Vagina (tissue), 2 donors: Measurements from ENCODE around the gene FAM180B. TPM values are rescaled to one million over a fixed set of nuclear protein-coding genes. Genes with fewer than 3 reads are reported as not detected.

Source experiments
- DNase-seq, 2 donors: peaks; one replicate each; pipeline ENCODE4 v3.0.0-alpha.2; 2017; ENCODE audit errors: extremely low spot score in 2 of 2
- H3K27ac ChIP-seq: fragments of 200-600 bp; sonication (generic); one replicate; pipeline ENCODE4 v1.5.1; 2019
- H3K27me3 ChIP-seq: fragments of 200-600 bp; sonication (generic); one replicate; pipeline ENCODE4 v1.5.1; 2019
- H3K36me3 ChIP-seq, 2 donors: fragments of 200-600 bp; sonication (generic); one replicate each; pipeline ENCODE4 v1.5.1; 2017 to 2019
- H3K4me1 ChIP-seq: fragments of 200-600 bp; sonication (generic); one replicate; pipeline ENCODE4 v1.5.1; 2019
- H3K4me3 ChIP-seq, 2 donors: fragments of 200-600 bp; sonication (generic); 1 replicate in 1 of 2; 2 replicates in 1 of 2; pipeline ENCODE4 v1.5.1; 2016 to 2019
- H3K9me3 ChIP-seq: fragments of 200-600 bp; sonication (generic); one replicate; pipeline ENCODE4 v1.5.1; 2019
- POLR2A ChIP-seq, 2 donors: fragments of 450-650 bp; IDR thresholded peaks; one replicate each; pipeline ENCODE4 v1.6.1; 2017; ENCODE audit warnings: antibody characterized with exemption in 2 of 2, mild to moderate bottlenecking in 2 of 2, moderate library complexity in 2 of 2
- POLR2AphosphoS5 ChIP-seq, 2 donors: sonication (generic); formaldehyde crosslinking; IDR thresholded peaks; one replicate each; pipeline ENCODE4 v1.9.0; 2017; ENCODE audit warnings: antibody characterized with exemption in 2 of 2, mild to moderate bottlenecking in 2 of 2, low read depth in 1 of 2; ENCODE audit not compliant: insufficient read depth in 1 of 2
- intact Hi-C: fragments of 100-400 bp; cut with DNase I; formaldehyde crosslinking; loops from one replicate; pipeline ENCODE4 v1.15.1; 2023
- total RNA-seq: library from RNA; depleted of rRNA; stranded (reverse); fragments of >200 nt; gene quantifications from one replicate; pipeline ENCODE4 v1.2.3, GENCODE V29; 2016
- TF ChIP-seq, protein P1 (sequence below), 3 experiments: fragments of 450-650 bp in 2 of 3; fragments of 200-600 bp in 1 of 3; sonication (generic) in 1 of 3; IDR thresholded peaks; one replicate each; pipeline ENCODE4 v1.5.1; 2017 to 2019; ENCODE audit warnings: antibody characterized with exemption in 3 of 3, mild to moderate bottlenecking in 2 of 3, moderate library complexity in 2 of 3

The FAM180B gene
- total RNA-seq, 1 donor from 2014 or later = not detected

DNA sequence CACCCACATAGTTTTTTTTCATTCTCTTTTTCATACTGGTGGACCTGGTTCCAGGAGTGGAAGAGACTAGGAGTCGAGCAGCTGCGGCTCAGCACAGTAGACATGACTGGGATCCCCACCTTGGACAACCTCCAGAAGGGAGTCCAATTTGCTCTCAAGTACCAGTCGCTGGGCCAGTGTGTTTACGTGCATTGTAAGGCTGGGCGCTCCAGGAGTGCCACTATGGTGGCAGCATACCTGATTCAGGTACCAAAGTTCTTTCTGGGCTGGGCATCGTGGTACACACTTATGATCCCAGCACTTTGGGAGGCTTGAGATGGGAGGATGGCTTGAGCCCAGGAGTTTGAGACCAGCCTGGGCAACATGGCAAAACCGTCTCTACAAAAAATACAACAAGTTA is 16.8 kb upstream of the FAM180B start:
- H3K4me3 ChIP-seq = no peak overlapping the region
- no peaks in the 10 kb centered on the region for H3K9me3 ChIP-seq
- peaks cover 0 to 35% of the 10 kb centered on the region in 2 donors for H3K36me3 ChIP-seq
- peaks cover 30% of the 10 kb centered on the region for H3K4me1 ChIP-seq
- no peak for DNase-seq
- TF ChIP-seq, protein P1, sequence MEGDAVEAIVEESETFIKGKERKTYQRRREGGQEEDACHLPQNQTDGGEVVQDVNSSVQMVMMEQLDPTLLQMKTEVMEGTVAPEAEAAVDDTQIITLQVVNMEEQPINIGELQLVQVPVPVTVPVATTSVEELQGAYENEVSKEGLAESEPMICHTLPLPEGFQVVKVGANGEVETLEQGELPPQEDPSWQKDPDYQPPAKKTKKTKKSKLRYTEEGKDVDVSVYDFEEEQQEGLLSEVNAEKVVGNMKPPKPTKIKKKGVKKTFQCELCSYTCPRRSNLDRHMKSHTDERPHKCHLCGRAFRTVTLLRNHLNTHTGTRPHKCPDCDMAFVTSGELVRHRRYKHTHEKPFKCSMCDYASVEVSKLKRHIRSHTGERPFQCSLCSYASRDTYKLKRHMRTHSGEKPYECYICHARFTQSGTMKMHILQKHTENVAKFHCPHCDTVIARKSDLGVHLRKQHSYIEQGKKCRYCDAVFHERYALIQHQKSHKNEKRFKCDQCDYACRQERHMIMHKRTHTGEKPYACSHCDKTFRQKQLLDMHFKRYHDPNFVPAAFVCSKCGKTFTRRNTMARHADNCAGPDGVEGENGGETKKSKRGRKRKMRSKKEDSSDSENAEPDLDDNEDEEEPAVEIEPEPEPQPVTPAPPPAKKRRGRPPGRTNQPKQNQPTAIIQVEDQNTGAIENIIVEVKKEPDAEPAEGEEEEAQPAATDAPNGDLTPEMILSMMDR (IDR thresholded peaks at IDR 0.05) = no peak
- TF ChIP-seq POLR2AphosphoS5 (IDR thresholded peaks at IDR 0.05; ENCODE audit: insufficient read depth in 1 of 2, low read depth in 1 of 2) = no peak
- no peak for TF ChIP-seq POLR2A (IDR thresholded peaks at IDR 0.05)
- no peaks in the 10 kb centered on the region for H3K27me3 ChIP-seq
- no peak overlapping the region for H3K27ac ChIP-seq
- intact Hi-C loops = no loop called here

DNA sequence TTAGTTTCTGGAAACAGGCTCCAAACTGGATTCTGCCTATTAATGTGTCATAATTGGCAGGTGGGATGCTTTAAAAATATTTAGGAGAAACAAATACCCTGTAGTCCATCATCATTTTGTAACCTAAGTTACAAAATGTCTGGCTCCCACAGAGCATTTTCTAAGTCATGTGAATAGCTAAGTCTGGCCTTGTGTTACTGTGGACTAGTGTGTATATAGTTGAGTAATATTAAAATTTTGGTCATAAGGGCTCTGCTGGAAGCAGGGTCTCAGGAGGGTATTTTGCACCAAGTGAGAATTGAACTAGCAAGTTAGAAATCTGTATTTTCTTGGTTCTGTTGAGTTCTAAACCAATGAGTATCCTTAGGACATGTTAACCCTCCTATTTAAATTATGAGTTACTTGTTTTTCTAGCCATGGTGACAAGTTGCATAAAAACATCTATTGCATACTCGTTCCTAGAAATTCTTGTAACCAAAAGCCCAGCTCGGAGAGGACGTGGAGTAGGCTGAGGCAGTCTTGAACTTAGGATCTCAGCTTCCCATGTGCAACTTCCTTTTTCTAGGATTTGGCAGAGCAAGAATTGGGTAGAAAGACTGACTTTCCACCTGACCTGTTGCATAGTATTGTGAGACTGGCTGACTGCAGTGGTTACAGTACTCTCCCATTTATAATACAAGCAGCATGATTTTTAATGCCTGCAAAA is 15.7 kb upstream of the FAM180B start:
- TF ChIP-seq, protein P1 (IDR thresholded peaks at IDR 0.05) = no peak
- TF ChIP-seq POLR2A (IDR thresholded peaks at IDR 0.05) (no peak), POLR2AphosphoS5 (IDR thresholded peaks at IDR 0.05; ENCODE audit: insufficient read depth in 1 of 2, low read depth in 1 of 2) (no peak)
- peaks cover 0 to 47% of the 10 kb centered on the region in 2 donors for H3K36me3 ChIP-seq
- H3K27ac ChIP-seq = no peak overlapping the region
- no peaks in the 10 kb centered on the region for H3K27me3 ChIP-seq
- intact Hi-C loops = no loop called here
- no peak overlapping the region for H3K4me3 ChIP-seq
- H3K9me3 ChIP-seq = no peaks in the 10 kb centered on the region
- peaks cover 23% of the 10 kb centered on the region for H3K4me1 ChIP-seq
- no peak for DNase-seq

DNA sequence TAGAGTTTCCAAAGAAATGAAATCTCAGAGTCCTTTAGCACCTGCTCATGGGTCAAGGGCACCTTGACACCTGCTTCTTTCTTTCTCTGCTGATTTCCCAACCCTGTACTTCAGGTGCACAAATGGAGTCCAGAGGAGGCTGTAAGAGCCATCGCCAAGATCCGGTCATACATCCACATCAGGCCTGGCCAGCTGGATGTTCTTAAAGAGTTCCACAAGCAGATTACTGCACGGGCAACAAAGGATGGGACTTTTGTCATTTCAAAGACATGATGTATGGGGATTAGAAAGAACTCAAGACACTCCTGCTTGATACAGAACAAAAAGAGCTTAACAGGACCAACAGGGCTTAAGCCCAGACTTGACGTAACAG is 15.1 kb upstream of the FAM180B start:
- intact Hi-C loops = no loop called here

DNA sequence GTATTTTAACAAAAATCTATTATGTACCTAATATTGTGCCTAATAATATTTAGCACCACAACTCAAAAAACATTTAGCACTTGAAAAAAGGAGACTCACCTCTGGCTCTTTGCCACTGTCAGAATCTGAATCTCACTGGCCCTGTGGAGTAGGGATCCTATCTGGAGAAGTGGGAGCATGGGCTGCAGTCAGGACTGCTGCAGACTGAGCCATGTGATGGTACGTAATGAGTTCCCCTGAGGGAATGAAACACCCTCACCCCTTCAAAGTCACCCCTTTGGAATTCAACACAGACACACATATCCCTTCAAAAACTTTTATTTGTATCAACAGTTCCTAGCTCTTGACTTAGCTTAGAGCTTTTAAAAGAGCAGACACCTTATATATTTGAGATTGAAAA is 14.6 kb upstream of the FAM180B start:
- no peaks in the 10 kb centered on the region for H3K27me3 ChIP-seq
- intact Hi-C loops = no loop called here

More for the DNA sequence above, 15.1 kb upstream of the FAM180B start:
- TF ChIP-seq, protein P1 (IDR thresholded peaks at IDR 0.05) = no peak
- TF ChIP-seq POLR2AphosphoS5 (IDR thresholded peaks at IDR 0.05; ENCODE audit: insufficient read depth in 1 of 2, low read depth in 1 of 2) (no peak), POLR2A (IDR thresholded peaks at IDR 0.05) (no peak)
- H3K27ac ChIP-seq = no peak overlapping the region
- H3K27me3 ChIP-seq = no peaks in the 10 kb centered on the region
- H3K36me3 ChIP-seq = peaks cover 0 to 47% of the 10 kb centered on the region in 2 donors
- H3K9me3 ChIP-seq = no peaks in the 10 kb centered on the region
- H3K4me3 ChIP-seq = no peak overlapping the region
- H3K4me1 ChIP-seq = peaks cover 18% of the 10 kb centered on the region
- no peak for DNase-seq

More for the DNA sequence above, 14.6 kb upstream of the FAM180B start:
- Histone ChIP-seq H3K9me3 (no peaks in the 10 kb centered on the region), H3K27ac (no peak overlapping the region), H3K36me3 (peaks cover 0 to 47% of the 10 kb centered on the region in 2 donors), H3K4me1 (peaks cover 17% of the 10 kb centered on the region), H3K4me3 (no peak overlapping the region)
- TF ChIP-seq POLR2A (IDR thresholded peaks at IDR 0.05) (no peak), POLR2AphosphoS5 (IDR thresholded peaks at IDR 0.05; ENCODE audit: insufficient read depth in 1 of 2, low read depth in 1 of 2) (no peak)
- TF ChIP-seq, protein P1 (IDR thresholded peaks at IDR 0.05) = no peak
- DNase-seq = no peak
